A549 (cell line): ENCODE measurements around the gene MDM1. TPM values are rescaled to one million over a fixed set of nuclear protein-coding genes. Genes with fewer than 3 reads are reported as not detected.

Source experiments
- ATAC-seq, 2 experiments: fragments of 200-7000 bp in 1 of 2; fragments of >200 bp in 1 of 2; cut with Nextera tagmentation in 1 of 2; cut with Tn5 transposase in 1 of 2; 3 replicates each; pipeline versions ENCODE4 v1.8.0 to v1.9.1; 2018 to 2020; ENCODE audit warnings: mild to moderate bottlenecking in 1 of 2, moderate library complexity in 1 of 2
- CTCF ChIA-PET: fragments of 300-600 bp; sonication (Branson Sonifier 250); formaldehyde crosslinking; extraction: SDS; loops from one replicate; lab custom pipeline; 2021; ENCODE audit warnings: antibody characterized with exemption, inconsistent platforms; lab: Yijun Ruan, JAX
- POLR2A ChIA-PET: fragments of 350-600 bp; formaldehyde crosslinking; extraction: SDS; loops from one replicate; lab custom pipeline; 2021; ENCODE audit warnings: antibody characterized with exemption, inconsistent platforms; lab: Yijun Ruan, JAX
- DNase-seq, 2 experiments: peaks; one replicate each; pipeline versions ENCODE4 v3.0.0 to v3.0.0-alpha.2; 2011 to 2016; ENCODE audit warnings: low read depth in 1 of 2, low spot score in 1 of 2
- FAIRE-seq: peaks from 2 replicates; lab custom pipeline; 2011; peaks lifted over from hg19 to GRCh38; lab: Jason Lieb, UNC
- H3K27ac ChIP-seq, 2 experiments: fragments of >200 bp; sonication (Bioruptor Twin); formaldehyde crosslinking; 3 replicates each; pipeline ENCODE4 v1.5.1; 2016 to 2017
- H3K4me1 ChIP-seq: fragments of >200 bp; sonication (Bioruptor Twin); formaldehyde crosslinking; 3 replicates; pipeline ENCODE4 v1.6.1; 2016
- H3K4me2 ChIP-seq: fragments of >200 bp; sonication (Bioruptor Twin); formaldehyde crosslinking; 3 replicates; pipeline ENCODE4 v1.6.1; 2016
- H3K4me3 ChIP-seq: fragments of >200 bp; sonication (Bioruptor Twin); formaldehyde crosslinking; 3 replicates; pipeline ENCODE4 v1.5.1; 2016
- H3K9me3 ChIP-seq: fragments of >200 bp; sonication (Bioruptor Twin); formaldehyde crosslinking; 3 replicates; pipeline ENCODE4 v1.6.1; 2016
- CBX8 ChIP-seq: fragments of 200-600 bp; sonication (generic); IDR thresholded peaks from 2 replicates; pipeline ENCODE4 v1.6.1; 2016
- CHD4 ChIP-seq: fragments of 200-600 bp; sonication (generic); IDR thresholded peaks from 2 replicates; pipeline ENCODE4 v1.6.1; 2016; ENCODE audit warnings: antibody characterized with exemption, mild to moderate bottlenecking, borderline replicate concordance
- ESRRA ChIP-seq: fragments of 150-350 bp; IDR thresholded peaks from 2 replicates; pipeline ENCODE4 v1.6.1; 2014; ENCODE audit warnings: mild to moderate bottlenecking, low read length, borderline replicate concordance
- HDAC2 ChIP-seq: fragments of 200-600 bp; sonication (generic); IDR thresholded peaks from 2 replicates; pipeline ENCODE4 v1.6.1; 2016
- HEYL ChIP-seq: fragments of 250-450 bp; sonication (Bioruptor Pico); IDR thresholded peaks from 2 replicates; pipeline ENCODE4 v1.8.0; 2021; ENCODE audit warnings: mild to moderate bottlenecking, moderate library complexity
- HOXB13 ChIP-seq: fragments of 250-450 bp; sonication (Bioruptor Pico); IDR thresholded peaks from 2 replicates; pipeline ENCODE4 v1.5.0; 2020; ENCODE audit warnings: low read depth, mild to moderate bottlenecking, moderate library complexity
- JUNB ChIP-seq: fragments of >200 bp; sonication (Bioruptor Twin); formaldehyde crosslinking; IDR thresholded peaks from 2 replicates; pipeline ENCODE4 v1.6.1; 2016
- MAFK ChIP-seq: fragments of 450-650 bp; IDR thresholded peaks from 2 replicates; pipeline ENCODE4 v1.6.1; 2014; ENCODE audit not compliant: partially characterized antibody
- POLR2AphosphoS2 ChIP-seq: conservative IDR thresholded peaks from 2 replicates; pipeline ENCODE4 v1.6.1; 2012; ENCODE audit warnings: low read length, improper control_type of control experiment, inconsistent platforms
- RAD21 ChIP-seq, 2 experiments: fragments of >200 bp in 1 of 2; sonication (Bioruptor Twin) in 1 of 2; formaldehyde crosslinking in 1 of 2; IDR thresholded peaks in 1 of 2; conservative IDR thresholded peaks in 1 of 2; 2 replicates in 1 of 2; 3 replicates in 1 of 2; pipeline ENCODE4 v1.6.1; 2012 to 2018; ENCODE audit warnings: inconsistent platforms in 1 of 2
- RNF2 ChIP-seq: fragments of 200-600 bp; sonication (generic); IDR thresholded peaks from 2 replicates; pipeline ENCODE4 v1.6.1; 2016; ENCODE audit warnings: low read depth, mild to moderate bottlenecking, antibody characterized with exemption, moderate library complexity, borderline replicate concordance
- TFCP2L1 ChIP-seq: fragments of 250-450 bp; sonication (Bioruptor Pico); IDR thresholded peaks from 2 replicates; pipeline ENCODE4 v1.5.0; 2021; ENCODE audit warnings: mild to moderate bottlenecking
- WGBS: methylation state at CpG from one replicate; pipeline ENCODE4 v1.1.6; 2017; ENCODE audit errors: missing lambda C conversion rate; 5-methylcytosine and 5-hydroxymethylcytosine counted together
- polyA plus RNA-seq, 4 experiments: library from polyadenylated mRNA; depleted of rRNA in 3 of 4; stranded (reverse); fragments of >200 nt; fragmentation: RNase III in 1 of 4; extraction: RNeasy Plus Mini Kit Qiagen cat#74134 plus additional on column Dnase treatment in 1 of 4; gene quantifications; 2 replicates in 3 of 4; 3 replicates in 1 of 4; pipeline ENCODE4 v1.2.3, GENCODE V29; 2011 to 2017
- TF ChIP-seq, protein P1 (sequence below): fragments of 450-650 bp; IDR thresholded peaks from 2 replicates; pipeline ENCODE4 v1.6.1; 2014; ENCODE audit warnings: antibody characterized with exemption
- TF ChIP-seq, protein P2 (sequence below): fragments of 200-600 bp; sonication (generic); IDR thresholded peaks from 2 replicates; pipeline ENCODE4 v1.6.1; 2016; ENCODE audit warnings: antibody characterized with exemption, mild to moderate bottlenecking, moderate library complexity
- TF ChIP-seq, protein P3 (sequence below): fragments of 250-450 bp; sonication (Bioruptor Pico); IDR thresholded peaks from 2 replicates; pipeline ENCODE4 v1.5.0; 2021; ENCODE audit warnings: mild to moderate bottlenecking, moderate library complexity, borderline replicate concordance
- TF ChIP-seq, protein P4 (sequence below): IDR thresholded peaks from 2 replicates; pipeline ENCODE4 v1.6.1; 2012
- TF ChIP-seq, protein P5 (sequence below): fragments of 150-350 bp; IDR thresholded peaks from 2 replicates; pipeline ENCODE4 v1.6.1; 2014; ENCODE audit warnings: low read depth, mild to moderate bottlenecking, low read length

MDM1 gene
- polyA plus RNA-seq, 2 of the 4 experiments (the other 2 are of a cell fraction): 12.5 to 24.5 TPM

DNA sequence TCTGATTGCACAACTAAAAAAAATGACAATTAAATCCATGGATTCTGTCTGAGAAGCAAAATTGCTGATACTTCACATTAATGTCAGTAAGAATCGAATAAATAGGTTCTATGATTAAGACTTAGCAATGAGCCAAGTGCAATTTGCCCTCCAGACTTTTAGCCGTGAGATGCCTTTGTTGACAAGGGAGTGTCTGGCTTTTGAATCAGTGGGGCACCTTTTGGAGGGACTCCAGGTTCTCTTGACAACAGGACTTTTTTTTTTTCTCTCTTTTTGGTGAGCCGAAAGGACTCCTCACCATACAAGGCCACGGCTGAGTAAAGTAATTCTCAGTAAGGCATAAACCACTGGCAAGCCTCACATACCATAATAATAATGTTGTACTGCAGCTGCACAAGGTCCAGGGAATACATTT is 4.7 kb upstream of the MDM1 start:
- FAIRE-seq (no peak), DNase-seq (peak in 1 of 2 experiments; percentile 22), ATAC-seq (no peak)
- WGBS: 17% methylated on average over 4 of the region's 4 CpGs
- Histone ChIP-seq H3K9me3 (no peaks in the 10 kb centered on the region), H3K4me2 (peak overlapping the region; percentile 25; the same call in 1 of the 3 replicates), H3K4me3 (no peak overlapping the region), H3K4me1 (peaks cover 16% of the 10 kb centered on the region), H3K27ac (no peak overlapping the region)
- ChIA-PET CTCF (interaction anchor here (1.5 kb wide), 1 partner anchor 20 kb away, joined by 3 read pairs; no protein-coding TSS in a partner anchor), POLR2A (no interaction called here)
- peak; percentile 74 for TF ChIP-seq MAFK
- TF ChIP-seq, protein P1, sequence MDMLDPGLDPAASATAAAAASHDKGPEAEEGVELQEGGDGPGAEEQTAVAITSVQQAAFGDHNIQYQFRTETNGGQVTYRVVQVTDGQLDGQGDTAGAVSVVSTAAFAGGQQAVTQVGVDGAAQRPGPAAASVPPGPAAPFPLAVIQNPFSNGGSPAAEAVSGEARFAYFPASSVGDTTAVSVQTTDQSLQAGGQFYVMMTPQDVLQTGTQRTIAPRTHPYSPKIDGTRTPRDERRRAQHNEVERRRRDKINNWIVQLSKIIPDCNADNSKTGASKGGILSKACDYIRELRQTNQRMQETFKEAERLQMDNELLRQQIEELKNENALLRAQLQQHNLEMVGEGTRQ: no peak
- TF ChIP-seq, protein P2, sequence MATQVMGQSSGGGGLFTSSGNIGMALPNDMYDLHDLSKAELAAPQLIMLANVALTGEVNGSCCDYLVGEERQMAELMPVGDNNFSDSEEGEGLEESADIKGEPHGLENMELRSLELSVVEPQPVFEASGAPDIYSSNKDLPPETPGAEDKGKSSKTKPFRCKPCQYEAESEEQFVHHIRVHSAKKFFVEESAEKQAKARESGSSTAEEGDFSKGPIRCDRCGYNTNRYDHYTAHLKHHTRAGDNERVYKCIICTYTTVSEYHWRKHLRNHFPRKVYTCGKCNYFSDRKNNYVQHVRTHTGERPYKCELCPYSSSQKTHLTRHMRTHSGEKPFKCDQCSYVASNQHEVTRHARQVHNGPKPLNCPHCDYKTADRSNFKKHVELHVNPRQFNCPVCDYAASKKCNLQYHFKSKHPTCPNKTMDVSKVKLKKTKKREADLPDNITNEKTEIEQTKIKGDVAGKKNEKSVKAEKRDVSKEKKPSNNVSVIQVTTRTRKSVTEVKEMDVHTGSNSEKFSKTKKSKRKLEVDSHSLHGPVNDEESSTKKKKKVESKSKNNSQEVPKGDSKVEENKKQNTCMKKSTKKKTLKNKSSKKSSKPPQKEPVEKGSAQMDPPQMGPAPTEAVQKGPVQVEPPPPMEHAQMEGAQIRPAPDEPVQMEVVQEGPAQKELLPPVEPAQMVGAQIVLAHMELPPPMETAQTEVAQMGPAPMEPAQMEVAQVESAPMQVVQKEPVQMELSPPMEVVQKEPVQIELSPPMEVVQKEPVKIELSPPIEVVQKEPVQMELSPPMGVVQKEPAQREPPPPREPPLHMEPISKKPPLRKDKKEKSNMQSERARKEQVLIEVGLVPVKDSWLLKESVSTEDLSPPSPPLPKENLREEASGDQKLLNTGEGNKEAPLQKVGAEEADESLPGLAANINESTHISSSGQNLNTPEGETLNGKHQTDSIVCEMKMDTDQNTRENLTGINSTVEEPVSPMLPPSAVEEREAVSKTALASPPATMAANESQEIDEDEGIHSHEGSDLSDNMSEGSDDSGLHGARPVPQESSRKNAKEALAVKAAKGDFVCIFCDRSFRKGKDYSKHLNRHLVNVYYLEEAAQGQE: no peak
- TF ChIP-seq, protein P3, sequence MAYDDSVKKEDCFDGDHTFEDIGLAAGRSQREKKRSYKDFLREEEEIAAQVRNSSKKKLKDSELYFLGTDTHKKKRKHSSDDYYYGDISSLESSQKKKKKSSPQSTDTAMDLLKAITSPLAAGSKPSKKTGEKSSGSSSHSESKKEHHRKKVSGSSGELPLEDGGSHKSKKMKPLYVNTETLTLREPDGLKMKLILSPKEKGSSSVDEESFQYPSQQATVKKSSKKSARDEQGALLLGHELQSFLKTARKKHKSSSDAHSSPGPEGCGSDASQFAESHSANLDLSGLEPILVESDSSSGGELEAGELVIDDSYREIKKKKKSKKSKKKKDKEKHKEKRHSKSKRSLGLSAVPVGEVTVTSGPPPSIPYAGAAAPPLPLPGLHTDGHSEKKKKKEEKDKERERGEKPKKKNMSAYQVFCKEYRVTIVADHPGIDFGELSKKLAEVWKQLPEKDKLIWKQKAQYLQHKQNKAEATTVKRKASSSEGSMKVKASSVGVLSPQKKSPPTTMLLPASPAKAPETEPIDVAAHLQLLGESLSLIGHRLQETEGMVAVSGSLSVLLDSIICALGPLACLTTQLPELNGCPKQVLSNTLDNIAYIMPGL (CRISPR knock-in tag): no peak
- TF ChIP-seq HEYL (CRISPR knock-in tag): no peak

DNA sequence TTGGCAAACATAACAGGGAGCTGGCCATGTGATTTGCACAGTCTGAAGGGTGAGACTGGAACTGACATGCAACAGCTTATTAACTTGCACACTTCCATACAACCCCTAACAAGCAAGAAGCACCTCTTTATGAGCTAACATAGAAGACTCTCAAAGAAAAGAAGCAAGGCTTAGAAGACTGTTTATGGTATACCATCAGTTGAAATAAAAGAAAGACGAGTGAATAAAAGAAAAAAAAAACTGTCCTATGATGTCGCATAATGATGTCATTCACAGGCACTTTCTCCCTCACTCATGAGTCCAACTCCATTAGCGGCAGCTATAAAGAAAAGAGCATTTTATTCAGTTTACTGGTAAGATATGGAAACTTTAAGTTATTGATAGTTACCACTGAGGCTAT is 3.3 kb upstream of the MDM1 start:
- WGBS: 68% methylated on average over 3 of the region's 3 CpGs
- Histone ChIP-seq H3K4me1 (peaks cover 22% of the 10 kb centered on the region), H3K27ac (no peak overlapping the region), H3K4me3 (no peak overlapping the region), H3K9me3 (no peaks in the 10 kb centered on the region), H3K4me2 (no peak overlapping the region)
- ChIA-PET POLR2A (no interaction called here), CTCF (interaction anchor here (0.6 to 1.7 kb wide), 7 partner anchors 8 to 546 kb away, joined by 3 to 5 read pairs (median 4); no protein-coding TSS in a partner anchor)
- no peak for DNase-seq
- no peak for ATAC-seq
- FAIRE-seq: no peak
- TF ChIP-seq RNF2: no peak
- TF ChIP-seq, protein P4, sequence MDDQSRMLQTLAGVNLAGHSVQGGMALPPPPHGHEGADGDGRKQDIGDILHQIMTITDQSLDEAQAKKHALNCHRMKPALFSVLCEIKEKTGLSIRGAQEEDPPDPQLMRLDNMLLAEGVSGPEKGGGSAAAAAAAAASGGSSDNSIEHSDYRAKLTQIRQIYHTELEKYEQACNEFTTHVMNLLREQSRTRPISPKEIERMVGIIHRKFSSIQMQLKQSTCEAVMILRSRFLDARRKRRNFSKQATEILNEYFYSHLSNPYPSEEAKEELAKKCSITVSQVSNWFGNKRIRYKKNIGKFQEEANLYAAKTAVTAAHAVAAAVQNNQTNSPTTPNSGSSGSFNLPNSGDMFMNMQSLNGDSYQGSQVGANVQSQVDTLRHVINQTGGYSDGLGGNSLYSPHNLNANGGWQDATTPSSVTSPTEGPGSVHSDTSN: no peak
- TF ChIP-seq HEYL (CRISPR knock-in tag): no peak
- TF ChIP-seq RAD21 (conservative IDR thresholded peaks at IDR 0.05 in 1 of 2, IDR thresholded peaks at IDR 0.05 in 1 of 2): no peak
- no peak for TF ChIP-seq POLR2AphosphoS2
- TF ChIP-seq, protein P5, sequence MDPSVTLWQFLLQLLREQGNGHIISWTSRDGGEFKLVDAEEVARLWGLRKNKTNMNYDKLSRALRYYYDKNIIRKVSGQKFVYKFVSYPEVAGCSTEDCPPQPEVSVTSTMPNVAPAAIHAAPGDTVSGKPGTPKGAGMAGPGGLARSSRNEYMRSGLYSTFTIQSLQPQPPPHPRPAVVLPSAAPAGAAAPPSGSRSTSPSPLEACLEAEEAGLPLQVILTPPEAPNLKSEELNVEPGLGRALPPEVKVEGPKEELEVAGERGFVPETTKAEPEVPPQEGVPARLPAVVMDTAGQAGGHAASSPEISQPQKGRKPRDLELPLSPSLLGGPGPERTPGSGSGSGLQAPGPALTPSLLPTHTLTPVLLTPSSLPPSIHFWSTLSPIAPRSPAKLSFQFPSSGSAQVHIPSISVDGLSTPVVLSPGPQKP: no peak
- no peak for TF ChIP-seq TFCP2L1
- no peak for TF ChIP-seq HOXB13 (CRISPR knock-in tag)
- no peak for TF ChIP-seq CHD4
- no peak for TF ChIP-seq CBX8
- TF ChIP-seq, protein P2: no peak
- TF ChIP-seq ESRRA: no peak
- TF ChIP-seq JUNB: no peak
- TF ChIP-seq HDAC2: no peak
